Mesenchymal stem cell (in vitro differentiated cells and primary cell): ENCODE measurements around the gene GJA5.

Source experiments
- DNase-seq: peaks from one replicate; pipeline ENCODE4 v3.0.0-alpha.2; 2013
- H2AFZ ChIP-seq: one replicate; pipeline ENCODE4 v1.6.1; 2013; ENCODE audit warnings: low read depth, mild to moderate bottlenecking, control low read depth, inconsistent platforms, low read length, moderate library complexity
- H2AK5ac ChIP-seq: 2 replicates; pipeline ENCODE4 v1.6.1; 2013; ENCODE audit warnings: low read length, moderate library complexity, mild to moderate bottlenecking, inconsistent platforms; ENCODE audit not compliant: severe bottlenecking
- H2BK120ac ChIP-seq: one replicate; pipeline ENCODE4 v1.6.1; 2013; ENCODE audit warnings: low read depth, mild to moderate bottlenecking, inconsistent platforms, low read length, moderate library complexity
- H2BK12ac ChIP-seq, 2 experiments: one replicate each; pipeline ENCODE4 v1.6.1; 2013; ENCODE audit warnings: inconsistent platforms in 2 of 2, low read length in 2 of 2, mild to moderate bottlenecking in 2 of 2, moderate library complexity in 2 of 2, control low read depth in 1 of 2
- H2BK15ac ChIP-seq: one replicate; pipeline ENCODE4 v1.6.1; 2013; ENCODE audit warnings: mild to moderate bottlenecking, low read depth, inconsistent platforms; ENCODE audit not compliant: poor library complexity, severe bottlenecking
- H2BK5ac ChIP-seq: 2 replicates; pipeline ENCODE4 v1.6.1; 2013; ENCODE audit warnings: low read depth, mild to moderate bottlenecking, low read length, control low read depth, inconsistent platforms; ENCODE audit not compliant: poor library complexity, severe bottlenecking
- H3K14ac ChIP-seq, 2 experiments: one replicate each; pipeline ENCODE4 v1.6.1; 2013; ENCODE audit warnings: inconsistent platforms in 2 of 2, low read length in 2 of 2, control low read depth in 1 of 2, mild to moderate bottlenecking in 1 of 2, moderate library complexity in 1 of 2
- H3K18ac ChIP-seq, 2 experiments: one replicate each; pipeline ENCODE4 v1.6.1; 2013; ENCODE audit warnings: inconsistent platforms in 2 of 2, low read length in 2 of 2, control low read depth in 1 of 2, low read depth in 1 of 2, mild to moderate bottlenecking in 1 of 2
- H3K23ac ChIP-seq, 2 experiments: one replicate each; pipeline ENCODE4 v1.6.1; 2013; ENCODE audit warnings: inconsistent platforms in 2 of 2, low read length in 2 of 2, mild to moderate bottlenecking in 2 of 2, moderate library complexity in 2 of 2, control low read depth in 1 of 2
- H3K27ac ChIP-seq: 2 replicates; pipeline ENCODE4 v1.5.1; 2013; ENCODE audit warnings: mild to moderate bottlenecking, moderate library complexity, low read length, control low read depth, inconsistent platforms; ENCODE audit not compliant: poor library complexity, severe bottlenecking
- H3K27me3 ChIP-seq, 2 experiments: 2 replicates each; pipeline versions ENCODE4 v1.6.1 to v1.7.0; 2013; ENCODE audit warnings: low read length in 2 of 2, mild to moderate bottlenecking in 2 of 2, moderate library complexity in 2 of 2, control low read depth in 1 of 2, inconsistent platforms in 1 of 2; ENCODE audit not compliant: control insufficient read depth in 1 of 2, insufficient read depth in 1 of 2
- H3K36me3 ChIP-seq, 2 experiments: 2 replicates each; pipeline versions ENCODE4 v1.6.1 to v1.7.0; 2013; ENCODE audit warnings: low read length in 2 of 2, control low read depth in 1 of 2, inconsistent platforms in 1 of 2, low read depth in 1 of 2, mild to moderate bottlenecking in 1 of 2; ENCODE audit not compliant: insufficient read depth in 2 of 2, control insufficient read depth in 1 of 2
- H3K4ac ChIP-seq, 2 experiments: one replicate each; pipeline ENCODE4 v1.6.1; 2013; ENCODE audit warnings: inconsistent platforms in 2 of 2, low read length in 2 of 2, mild to moderate bottlenecking in 2 of 2, moderate library complexity in 2 of 2, control low read depth in 1 of 2, low read depth in 1 of 2
- H3K4me1 ChIP-seq: 2 replicates; pipeline ENCODE4 v1.6.1; 2013; ENCODE audit warnings: low read depth, low read length, control low read depth; ENCODE audit not compliant: control insufficient read depth, insufficient read depth
- H3K4me2 ChIP-seq: 2 replicates; pipeline ENCODE4 v1.6.1; 2013; ENCODE audit warnings: low read length, mild to moderate bottlenecking, inconsistent platforms; ENCODE audit not compliant: poor library complexity, severe bottlenecking
- H3K4me3 ChIP-seq, 2 experiments: 2 replicates each; pipeline versions ENCODE4 v1.5.1 to v1.7.0; 2013; ENCODE audit warnings: low read length in 2 of 2, mild to moderate bottlenecking in 2 of 2, control low read depth in 1 of 2, low read depth in 1 of 2; ENCODE audit not compliant: insufficient read depth in 1 of 2
- H3K79me1 ChIP-seq: replicated peaks from 2 replicates; pipeline ENCODE4 v1.6.1; 2013; ENCODE audit warnings: mild to moderate bottlenecking, control low read depth, low read length, inconsistent platforms; ENCODE audit not compliant: poor library complexity, severe bottlenecking
- H3K9ac ChIP-seq: 2 replicates; pipeline ENCODE4 v1.7.0; 2013; ENCODE audit warnings: mild to moderate bottlenecking, low read length, moderate library complexity
- H3K9me3 ChIP-seq: 2 replicates; pipeline ENCODE4 v1.7.0; 2013; ENCODE audit warnings: mild to moderate bottlenecking, low read length; ENCODE audit not compliant: control insufficient read depth
- H4K8ac ChIP-seq: one replicate; pipeline ENCODE4 v1.6.1; 2013; ENCODE audit warnings: inconsistent platforms, mild to moderate bottlenecking, low read length, moderate library complexity
- H4K91ac ChIP-seq: one replicate; pipeline ENCODE4 v1.6.1; 2013; ENCODE audit warnings: mild to moderate bottlenecking, low read length, inconsistent platforms
- WGBS: methylation state at CpG from one replicate; pipeline ENCODE4 v1.1.7; 2013; ENCODE audit warnings: mixed read lengths; 5-methylcytosine and 5-hydroxymethylcytosine counted together

The GJA5 gene

DNA sequence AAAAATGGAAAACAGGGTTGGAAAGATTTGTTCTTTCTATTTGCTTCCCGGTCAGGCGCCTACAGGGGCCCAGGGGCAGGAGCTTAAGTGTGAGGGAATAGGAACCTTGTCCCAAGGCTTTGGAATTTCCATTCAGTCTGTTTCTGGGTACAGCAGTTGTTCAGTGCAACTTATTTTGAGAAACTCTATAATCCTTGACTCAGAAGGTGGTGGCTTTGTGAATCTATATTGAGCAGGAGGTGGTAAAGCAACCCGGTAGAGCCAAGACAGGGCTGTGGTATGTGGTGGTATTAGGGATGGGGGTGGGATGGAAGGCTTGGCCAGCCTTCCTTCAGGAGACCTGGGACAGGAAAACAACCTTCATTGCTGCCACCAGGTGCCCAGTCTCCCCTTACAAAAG lies 20.0 kb downstream of the GJA5 start:
- Histone ChIP-seq H2BK15ac (no peak overlapping the region), H3K27me3 (peaks cover 3 to 16% of the 10 kb centered on the region in 2 experiments), H2BK120ac (no peak overlapping the region), H3K79me1 (no peaks in the 10 kb centered on the region), H2BK12ac (no peak overlapping the region), H3K4me1 (no peaks in the 10 kb centered on the region), H3K4me3 (no peak overlapping the region), H3K23ac (no peak overlapping the region), H3K4me2 (no peak overlapping the region), H3K36me3 (no peaks in the 10 kb centered on the region), H4K91ac (no peak overlapping the region), H3K4ac (no peak overlapping the region), H3K9me3 (no peaks in the 10 kb centered on the region), H3K9ac (no peak overlapping the region), H2AFZ (no peak overlapping the region), H2AK5ac (no peak overlapping the region), H4K8ac (no peak overlapping the region), H2BK5ac (no peak overlapping the region), H3K18ac (no peak overlapping the region), H3K27ac (no peak overlapping the region), H3K14ac (peak overlapping the region in 1 of 2 experiments; percentile 62)
- WGBS: 95% methylated on average over 3 of the region's 3 CpGs
- no peak for DNase-seq

DNA sequence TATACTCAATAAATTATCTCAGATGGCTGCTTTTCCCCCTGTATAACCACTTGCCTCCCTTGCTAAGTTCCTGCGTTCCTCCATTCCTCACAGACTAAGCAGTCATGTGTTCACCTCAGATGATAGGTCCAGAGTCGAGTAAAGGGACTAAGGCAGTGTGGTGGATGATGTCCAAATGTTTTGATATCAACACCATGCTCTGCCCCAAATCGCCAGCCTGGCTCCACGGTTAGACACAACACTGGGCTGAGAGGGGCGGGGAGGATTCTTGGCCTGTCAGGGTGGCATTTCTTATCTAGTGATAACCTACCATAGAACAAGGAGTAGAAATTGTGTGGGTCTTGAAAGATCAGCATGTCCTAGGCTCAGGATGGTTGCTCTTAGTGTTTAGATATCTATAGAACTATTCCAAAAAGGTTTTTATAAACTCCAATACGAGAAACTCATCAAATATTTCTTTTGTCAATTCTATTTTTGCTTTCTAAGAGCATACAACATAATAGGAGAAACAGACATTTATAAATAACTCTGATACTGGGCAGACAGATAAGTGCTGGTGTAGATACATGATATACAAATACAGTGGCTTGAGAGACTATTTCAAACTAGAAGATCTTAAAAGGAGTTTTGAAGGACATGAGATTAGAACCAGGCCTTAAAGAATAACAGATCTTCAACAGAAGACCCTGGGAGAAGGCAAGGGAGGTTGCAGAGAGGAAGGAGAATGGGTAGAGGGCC lies 21.5 kb downstream of the GJA5 start:
- Histone ChIP-seq H2BK5ac (no peak overlapping the region), H4K8ac (no peak overlapping the region), H2BK120ac (no peak overlapping the region), H3K4me3 (no peak overlapping the region), H3K4ac (no peak overlapping the region), H3K4me1 (no peaks in the 10 kb centered on the region), H2BK15ac (no peak overlapping the region), H3K23ac (no peak overlapping the region), H2AK5ac (no peak overlapping the region), H3K18ac (no peak overlapping the region), H2BK12ac (no peak overlapping the region), H3K27me3 (peaks cover 0 to 16% of the 10 kb centered on the region in 2 experiments), H3K36me3 (no peaks in the 10 kb centered on the region), H3K79me1 (no peaks in the 10 kb centered on the region), H3K9ac (no peak overlapping the region), H4K91ac (no peak overlapping the region), H3K27ac (no peak overlapping the region), H2AFZ (no peak overlapping the region), H3K4me2 (no peak overlapping the region), H3K14ac (no peak overlapping the region), H3K9me3 (no peaks in the 10 kb centered on the region)
- 71% methylated on average over 4 of the region's 6 CpGs for WGBS
- DNase-seq: no peak

DNA sequence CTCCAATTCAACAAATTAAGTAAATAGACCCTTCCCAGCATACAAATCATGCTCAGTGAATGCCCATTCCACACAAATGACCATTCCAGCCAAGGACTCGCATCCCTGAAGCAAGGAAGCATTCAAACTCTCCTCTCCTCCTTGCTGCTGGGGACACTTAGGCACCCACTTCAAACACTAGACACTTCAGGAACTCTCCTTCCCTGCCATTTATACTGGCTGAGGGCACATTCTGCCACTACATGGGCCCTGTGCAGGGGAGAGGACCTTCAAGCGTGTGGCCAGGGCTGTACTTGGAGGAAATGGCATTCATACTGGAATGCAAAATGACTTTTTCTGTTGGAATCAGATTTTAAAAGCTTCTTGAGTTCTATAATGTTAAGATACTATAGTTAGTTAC lies 22.3 kb downstream of the GJA5 start:
- no peak for DNase-seq
- Histone ChIP-seq H3K4ac (no peak overlapping the region), H4K8ac (no peak overlapping the region), H3K4me3 (no peak overlapping the region), H3K23ac (no peak overlapping the region), H2AK5ac (no peak overlapping the region), H2BK15ac (no peak overlapping the region), H3K14ac (peak overlapping the region in 1 of 2 experiments; percentile 87), H3K4me2 (no peak overlapping the region), H2BK120ac (no peak overlapping the region), H3K79me1 (no peaks in the 10 kb centered on the region), H3K9me3 (no peaks in the 10 kb centered on the region), H3K18ac (no peak overlapping the region), H3K27me3 (peaks cover 0 to 16% of the 10 kb centered on the region in 2 experiments), H4K91ac (no peak overlapping the region), H3K4me1 (no peaks in the 10 kb centered on the region), H3K27ac (no peak overlapping the region), H2BK5ac (no peak overlapping the region), H3K36me3 (no peaks in the 10 kb centered on the region), H2AFZ (no peak overlapping the region), H3K9ac (no peak overlapping the region), H2BK12ac (no peak overlapping the region)
- 95% methylated on average over 2 of the region's 2 CpGs for whole genome bisulfite sequencing

DNA sequence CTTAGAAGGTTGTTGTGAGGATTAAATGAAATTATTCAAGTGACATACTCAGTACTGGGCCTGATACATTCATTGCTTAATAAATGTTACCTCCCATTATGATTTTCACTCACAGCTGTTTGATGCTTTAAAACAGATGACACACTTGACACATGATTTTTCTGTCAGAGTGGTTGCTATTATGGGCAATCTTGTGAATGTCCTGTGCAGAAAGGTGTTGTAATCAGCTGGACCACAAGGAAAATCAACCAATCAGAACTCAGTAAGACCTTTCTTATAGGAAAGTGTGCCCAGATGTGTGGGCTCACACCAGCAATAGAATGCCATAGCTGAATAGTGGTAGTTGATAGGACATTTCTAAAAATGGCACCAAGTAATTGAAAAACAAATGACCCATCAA lies 23.5 kb downstream of the GJA5 start:
- H3K14ac ChIP-seq: no peak overlapping the region
- H2AK5ac ChIP-seq: no peak overlapping the region
- H3K27me3 ChIP-seq: peaks cover 0 to 16% of the 10 kb centered on the region in 2 experiments
- no peaks in the 10 kb centered on the region for H3K9me3 ChIP-seq
- DNase-seq: no peak
- H3K4me3 ChIP-seq: no peak overlapping the region
- no peak overlapping the region for H4K91ac ChIP-seq
- H3K36me3 ChIP-seq: no peaks in the 10 kb centered on the region
- no peak overlapping the region for H2AFZ ChIP-seq
- H2BK120ac ChIP-seq: no peak overlapping the region
- no peak overlapping the region for H4K8ac ChIP-seq
- no peak overlapping the region for H3K23ac ChIP-seq
- no peak overlapping the region for H3K4ac ChIP-seq
- no peak overlapping the region for H2BK15ac ChIP-seq
- no peaks in the 10 kb centered on the region for H3K79me1 ChIP-seq
- no peak overlapping the region for H3K18ac ChIP-seq
- H3K9ac ChIP-seq: no peak overlapping the region
- H3K4me1 ChIP-seq: no peaks in the 10 kb centered on the region
- H3K27ac ChIP-seq: no peak overlapping the region
- H3K4me2 ChIP-seq: no peak overlapping the region
- H2BK5ac ChIP-seq: no peak overlapping the region
- H2BK12ac ChIP-seq: no peak overlapping the region
